Nephron (organoid): ENCODE measurements around the gene TCF15.

ENCODE experiments used
- H3K27ac Mint-ChIP-seq, 3 experiments: 2 replicates each; pipeline ENCODE4 v1.8.0; 2020; ENCODE audit warnings: mixed read lengths in 3 of 3, mild to moderate bottlenecking in 2 of 3, moderate library complexity in 1 of 3
- H3K27me3 Mint-ChIP-seq: 2 replicates; pipeline ENCODE4 v1.8.0; 2021; ENCODE audit warnings: low read depth, mild to moderate bottlenecking, moderate library complexity, mixed read lengths
- H3K36me3 Mint-ChIP-seq: 2 replicates; pipeline ENCODE4 v1.8.0; 2020; ENCODE audit warnings: low read depth, mixed read lengths
- H3K4me1 Mint-ChIP-seq: 2 replicates; pipeline ENCODE4 v1.8.0; 2020; ENCODE audit warnings: mixed read lengths
- H3K4me3 Mint-ChIP-seq, 3 experiments: 2 replicates each; pipeline ENCODE4 v1.8.0; 2020; ENCODE audit warnings: mild to moderate bottlenecking in 3 of 3, mixed read lengths in 3 of 3, moderate library complexity in 2 of 3
- H3K9me3 Mint-ChIP-seq: 2 replicates; pipeline ENCODE4 v1.8.0; 2020; ENCODE audit warnings: mixed read lengths
- CTCF ChIP-seq, 3 experiments: fragments of 200-600 bp; sonication (generic); IDR thresholded peaks; one replicate each; pipeline ENCODE4 v1.5.0; 2021; ENCODE audit warnings: antibody characterized with exemption in 3 of 3; ENCODE audit not compliant: unreplicated experiment in 3 of 3

TCF15 gene

DNA sequence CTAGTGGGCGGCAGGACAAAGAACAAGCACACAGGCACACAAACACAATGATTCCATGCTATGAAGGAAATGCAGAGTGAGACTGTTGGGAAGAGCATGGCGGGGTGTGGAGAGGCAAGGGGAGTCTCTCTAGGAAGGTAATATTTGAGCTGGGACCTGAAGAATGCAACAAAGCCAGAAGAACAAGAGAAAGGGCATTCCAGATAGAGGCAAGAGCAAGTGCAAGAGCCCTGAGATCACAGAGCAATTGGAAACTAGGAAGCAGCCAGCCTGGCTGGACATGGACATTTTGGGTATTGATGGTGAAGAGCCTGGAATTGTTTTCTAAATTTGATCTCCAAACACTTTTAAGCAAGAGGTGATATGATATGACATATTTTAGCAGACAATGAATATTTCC, 27.4 kb upstream of the TCF15 start:
- H3K27me3 Mint-ChIP-seq, result peaks cover 17% of the 10 kb centered on the region
- no peak overlapping the region for H3K4me3 Mint-ChIP-seq
- TF ChIP-seq CTCF (IDR thresholded peaks at IDR 0.05; ENCODE audit: unreplicated experiment in 3 of 3), result no peak
- peaks cover 6% of the 10 kb centered on the region for H3K4me1 Mint-ChIP-seq
- no peak overlapping the region for H3K27ac Mint-ChIP-seq
- H3K36me3 Mint-ChIP-seq, result no peaks in the 10 kb centered on the region
- no peaks in the 10 kb centered on the region for H3K9me3 Mint-ChIP-seq

GRCh38 chr20:635893-636338, 25.8 kb upstream of the TCF15 start:
- peaks cover 17% of the 10 kb centered on the region for H3K27me3 Mint-ChIP-seq
- H3K27ac Mint-ChIP-seq, result no peak overlapping the region
- no peaks in the 10 kb centered on the region for H3K4me1 Mint-ChIP-seq
- no peak overlapping the region for H3K4me3 Mint-ChIP-seq
- no peaks in the 10 kb centered on the region for H3K36me3 Mint-ChIP-seq
- no peaks in the 10 kb centered on the region for H3K9me3 Mint-ChIP-seq
- no peak for TF ChIP-seq CTCF (IDR thresholded peaks at IDR 0.05; ENCODE audit: unreplicated experiment in 3 of 3)

DNA sequence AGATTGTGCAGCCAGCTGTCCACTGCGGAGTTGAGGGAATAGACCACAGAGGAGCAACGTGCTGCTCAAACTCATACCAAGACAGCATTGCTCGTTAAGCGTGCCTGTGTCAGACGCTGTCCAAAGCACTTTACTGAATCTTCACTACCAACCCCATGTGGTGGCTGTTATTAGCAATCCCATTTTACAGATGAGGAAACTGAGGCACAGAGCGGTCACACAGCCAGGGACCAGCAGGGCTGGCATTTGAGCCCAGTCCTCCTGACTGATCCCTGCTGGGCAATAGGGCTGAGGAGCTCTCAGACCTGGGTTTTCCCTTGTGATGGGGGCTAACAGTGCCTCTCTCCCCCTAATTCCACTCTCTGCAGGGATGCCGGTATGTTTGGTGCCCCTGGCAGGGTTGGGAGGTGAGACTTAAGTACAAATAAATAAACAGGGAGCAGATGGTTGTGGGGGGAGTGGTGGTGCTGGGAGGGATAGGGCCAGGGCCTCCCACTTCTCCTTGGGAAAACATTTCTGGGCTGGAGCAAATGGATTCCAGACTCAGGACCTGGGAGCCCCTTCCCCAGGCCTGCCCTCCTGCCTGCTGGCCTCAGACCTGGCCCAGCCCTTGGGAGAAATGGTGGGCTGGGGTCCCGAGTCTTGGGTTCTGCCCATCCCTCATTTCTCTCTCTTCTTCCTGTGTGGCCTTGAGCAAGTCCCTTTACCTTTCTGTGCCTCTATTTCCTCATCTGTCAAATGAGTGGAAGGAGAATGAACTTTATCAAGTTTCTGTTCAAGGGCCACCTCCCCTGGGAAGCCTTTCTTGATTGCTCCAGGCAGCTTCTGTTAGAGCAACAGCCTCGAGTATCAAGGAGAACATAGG, 25.2 kb upstream of the TCF15 start:
- Mint-ChIP-seq H3K9me3 (no peaks in the 10 kb centered on the region), H3K36me3 (no peaks in the 10 kb centered on the region), H3K27me3 (peaks cover 17% of the 10 kb centered on the region), H3K27ac (no peak overlapping the region), H3K4me3 (no peak overlapping the region), H3K4me1 (no peaks in the 10 kb centered on the region)
- TF ChIP-seq CTCF (IDR thresholded peaks at IDR 0.05; ENCODE audit: unreplicated experiment in 3 of 3), result no peak

DNA sequence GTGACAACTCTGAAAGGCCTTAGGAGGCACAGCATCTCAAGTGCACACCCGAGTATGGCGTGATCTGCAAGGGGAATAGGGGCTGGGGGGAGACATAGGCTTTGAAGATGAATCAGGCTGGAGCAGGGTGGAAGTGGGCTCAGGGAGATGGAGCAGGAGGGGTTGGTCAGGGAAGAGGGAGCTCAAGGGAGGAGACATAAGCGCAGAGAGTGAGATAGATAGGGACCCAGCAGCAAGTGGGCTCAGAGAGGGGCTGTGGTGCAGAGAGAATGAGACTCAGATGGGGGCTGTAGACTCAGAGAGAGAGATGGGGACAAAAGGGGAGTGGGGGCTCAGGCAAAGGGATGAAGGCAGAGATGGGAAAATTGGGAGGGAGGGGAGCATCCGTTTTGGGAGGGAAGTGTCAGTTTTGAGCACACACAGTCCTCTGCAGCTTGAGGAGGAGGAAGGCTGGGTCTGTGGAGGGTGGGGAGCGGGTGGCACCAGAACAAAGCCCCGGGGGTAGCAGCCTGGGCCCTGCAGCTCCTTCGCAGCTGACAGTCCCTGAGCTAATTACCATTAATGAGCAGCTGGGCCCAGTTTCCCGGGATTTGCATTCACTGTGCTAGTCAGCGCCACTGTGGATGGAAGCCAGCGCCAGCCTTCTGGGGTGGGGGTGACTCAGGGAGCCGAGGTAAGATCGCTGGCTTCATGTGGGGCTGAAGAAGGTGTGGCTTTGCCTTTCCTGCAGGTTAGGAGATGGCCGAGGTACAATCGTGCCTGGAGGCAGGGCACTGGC, 24.2 kb upstream of the TCF15 start:
- Mint-ChIP-seq H3K36me3 (no peaks in the 10 kb centered on the region), H3K9me3 (no peaks in the 10 kb centered on the region), H3K4me1 (no peaks in the 10 kb centered on the region), H3K4me3 (no peak overlapping the region), H3K27ac (no peak overlapping the region), H3K27me3 (peaks cover 14% of the 10 kb centered on the region)
- no peak for TF ChIP-seq CTCF (IDR thresholded peaks at IDR 0.05; ENCODE audit: unreplicated experiment in 3 of 3)

GRCh38 chr20:631101-631500, 21.0 kb upstream of the TCF15 start:
- Mint-ChIP-seq H3K9me3 (no peaks in the 10 kb centered on the region), H3K4me1 (no peaks in the 10 kb centered on the region), H3K27me3 (peaks cover 20% of the 10 kb centered on the region), H3K27ac (no peak overlapping the region), H3K4me3 (no peak overlapping the region), H3K36me3 (no peaks in the 10 kb centered on the region)
- no peak for TF ChIP-seq CTCF (IDR thresholded peaks at IDR 0.05; ENCODE audit: unreplicated experiment in 3 of 3)
